OCI-LY1 (cell line): Measurements from ENCODE around the gene MYL10.

ENCODE experiments used
- CTCF ChIP-seq: fragments of 200-600 bp; sonication (generic), shearing (Covaris generic); IDR thresholded peaks from 2 replicates; pipeline ENCODE4 v1.5.1; 2017; ENCODE audit warnings: mild to moderate bottlenecking, antibody characterized with exemption, low read length, moderate library complexity, mixed read lengths
- EZH2 ChIP-seq: fragments of 200-600 bp; sonication (generic), shearing (Covaris generic); IDR thresholded peaks from 2 replicates; pipeline ENCODE4 v1.8.0; 2017; ENCODE audit warnings: borderline replicate concordance, mixed run types, mild to moderate bottlenecking, antibody characterized with exemption, low read length, moderate library complexity, mixed read lengths

DNA sequence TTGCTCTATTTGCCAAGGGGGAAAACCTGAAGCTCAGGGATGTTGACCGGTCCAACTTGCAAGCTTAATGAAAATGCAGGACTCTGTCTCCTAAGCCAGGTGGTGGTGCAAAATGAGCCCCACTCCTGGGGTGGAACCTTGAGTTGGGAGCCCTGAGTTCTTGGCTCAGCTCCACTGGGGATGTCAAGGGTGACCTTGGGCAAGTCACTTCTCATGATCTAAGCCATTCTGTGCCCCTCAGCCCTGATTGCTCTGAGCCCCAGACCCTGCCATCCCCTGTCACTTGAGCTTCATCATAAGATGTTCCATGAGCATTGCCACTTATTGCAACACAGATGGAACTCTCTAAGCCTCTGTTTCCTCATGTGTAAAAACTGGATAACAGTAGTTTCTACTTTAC is 33.9 kb downstream of the MYL10 start:
- TF ChIP-seq EZH2 (no peak), CTCF (no peak)
